Activated CD4-positive, alpha-beta T cell treated with anti-CD3 and anti-CD28 coated beads for 1 hour (primary cell): ENCODE results near the gene ADA.
"Not testable (repeated sequence)": the region's sequence is repeated elsewhere in the genome, so short reads cannot be mapped to it uniquely, and the experiment has no call there.

ENCODE experiments used
- DNase-seq: peaks from one replicate; pipeline ENCODE4 v3.0.0-alpha.2; 2020

The ADA gene

DNA sequence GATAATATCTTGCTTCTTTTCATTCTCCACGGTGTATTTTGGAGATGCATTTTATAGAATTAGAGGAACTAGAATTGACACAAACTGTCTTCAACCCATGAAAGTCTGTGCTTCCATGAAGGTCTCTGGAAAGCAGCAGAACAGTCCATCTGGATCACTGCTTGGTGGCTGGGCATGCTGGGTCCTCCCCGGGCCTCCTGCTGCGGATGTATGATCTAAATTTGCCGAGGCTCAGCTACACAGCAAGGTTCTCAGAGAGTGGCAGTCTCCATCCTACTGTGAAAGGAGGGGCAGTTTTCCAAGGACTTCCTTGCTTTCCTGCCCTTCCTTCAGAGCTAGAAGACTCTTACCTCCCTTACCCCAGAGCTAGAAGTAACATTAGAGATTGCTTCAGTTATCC, 54.0 kb downstream of the ADA start:
- DNase-seq, result no peak

DNA sequence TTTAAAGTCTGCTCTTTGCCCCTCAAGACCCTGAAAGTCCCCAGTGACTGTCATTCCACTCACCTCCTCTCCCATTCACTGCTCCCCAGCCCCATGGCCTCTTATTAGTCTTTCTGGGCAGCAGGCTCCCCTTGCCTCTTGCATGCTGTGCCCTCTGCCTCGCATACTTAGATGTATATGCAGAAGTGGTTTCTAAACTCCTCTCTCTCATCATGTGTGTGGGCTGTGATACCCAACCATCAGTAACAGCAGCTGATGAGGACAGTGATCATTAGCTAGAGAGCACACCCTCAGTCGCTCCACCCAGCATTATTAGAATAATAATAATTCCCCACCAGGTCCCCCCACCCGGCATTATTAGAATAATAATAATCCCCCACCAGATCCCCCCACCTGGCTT, 54.6 kb downstream of the ADA start:
- no peak for DNase-seq

DNA sequence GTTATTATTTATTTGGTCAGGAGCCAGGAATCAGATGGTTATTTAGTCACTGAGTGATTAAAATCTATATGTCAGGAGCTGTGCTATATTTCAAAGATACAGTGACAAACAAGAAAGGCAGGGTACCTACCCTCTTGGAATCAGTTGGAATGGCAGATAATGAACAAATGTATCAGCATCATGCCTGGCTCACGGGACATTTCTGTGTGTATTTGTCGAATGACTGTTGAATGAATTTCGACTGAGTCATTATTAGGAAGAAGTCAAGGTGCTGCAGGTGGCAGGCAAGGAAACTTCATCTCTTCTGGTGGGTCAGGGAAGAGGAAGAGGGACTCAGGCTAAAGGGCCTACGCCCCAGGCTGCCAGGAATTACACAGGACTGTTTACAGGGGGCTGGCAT, 55.5 kb downstream of the ADA start:
- DNase-seq, result no peak

DNA sequence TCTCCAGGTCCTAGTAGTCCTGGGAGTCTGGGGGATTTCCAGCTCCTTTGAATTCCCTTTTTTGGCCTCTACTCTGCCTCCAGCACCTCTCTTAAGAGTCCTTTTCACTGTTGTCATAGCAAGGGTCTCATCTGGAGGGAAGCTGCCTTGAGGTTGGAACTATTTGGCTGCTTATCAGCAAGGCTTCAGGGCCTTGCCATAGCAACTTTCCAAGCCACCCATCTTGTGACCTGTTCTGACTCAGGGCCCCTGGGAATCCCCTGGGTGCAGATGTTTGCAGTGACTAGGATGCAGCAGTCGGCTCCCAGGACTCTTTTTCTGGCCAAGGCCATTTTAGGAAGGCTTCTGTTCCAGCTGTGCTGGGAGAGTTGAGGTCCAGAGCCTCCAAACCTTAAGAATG, 56.8 kb downstream of the ADA start:
- DNase-seq, result no peak

DNA sequence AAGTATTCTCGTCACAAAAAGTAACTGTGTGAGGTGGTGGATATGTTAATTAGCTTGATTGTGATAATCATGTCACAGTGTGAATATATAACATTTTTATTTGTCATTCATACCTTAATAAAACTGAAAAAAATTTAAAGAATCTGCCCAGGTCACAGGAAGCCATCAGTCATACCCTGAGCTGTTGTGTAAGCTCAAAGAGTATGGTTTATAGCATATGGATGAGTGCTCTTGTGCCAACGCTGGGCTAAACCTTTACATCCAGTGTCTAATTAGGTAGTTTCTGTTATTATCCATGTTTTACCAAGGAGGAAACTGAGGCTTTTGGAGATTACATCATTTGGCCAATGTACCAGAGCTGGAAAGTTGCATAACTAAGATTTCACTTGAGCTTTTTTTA, 57.7 kb downstream of the ADA start:
- no peak for DNase-seq

DNA sequence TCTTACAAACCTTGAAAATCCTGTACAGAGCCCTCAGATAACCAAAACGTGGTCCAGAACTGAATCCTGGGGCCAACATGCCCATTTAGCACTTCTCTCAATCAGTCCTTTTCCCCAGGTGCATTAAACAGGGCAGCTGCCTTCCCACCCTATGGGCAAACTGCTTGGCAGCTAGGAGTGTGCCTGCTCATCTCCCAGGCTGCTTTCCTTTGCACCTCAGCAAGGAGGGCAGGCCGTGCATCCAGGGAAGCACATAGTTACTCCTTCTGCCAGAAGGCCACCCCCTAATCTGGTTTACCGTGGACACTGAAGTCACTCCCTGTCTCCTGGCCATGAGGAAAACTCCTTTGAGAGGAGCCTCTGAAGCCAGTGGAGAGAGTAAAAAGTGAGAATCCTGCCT, 59.1 kb downstream of the ADA start:
- no peak for DNase-seq

DNA sequence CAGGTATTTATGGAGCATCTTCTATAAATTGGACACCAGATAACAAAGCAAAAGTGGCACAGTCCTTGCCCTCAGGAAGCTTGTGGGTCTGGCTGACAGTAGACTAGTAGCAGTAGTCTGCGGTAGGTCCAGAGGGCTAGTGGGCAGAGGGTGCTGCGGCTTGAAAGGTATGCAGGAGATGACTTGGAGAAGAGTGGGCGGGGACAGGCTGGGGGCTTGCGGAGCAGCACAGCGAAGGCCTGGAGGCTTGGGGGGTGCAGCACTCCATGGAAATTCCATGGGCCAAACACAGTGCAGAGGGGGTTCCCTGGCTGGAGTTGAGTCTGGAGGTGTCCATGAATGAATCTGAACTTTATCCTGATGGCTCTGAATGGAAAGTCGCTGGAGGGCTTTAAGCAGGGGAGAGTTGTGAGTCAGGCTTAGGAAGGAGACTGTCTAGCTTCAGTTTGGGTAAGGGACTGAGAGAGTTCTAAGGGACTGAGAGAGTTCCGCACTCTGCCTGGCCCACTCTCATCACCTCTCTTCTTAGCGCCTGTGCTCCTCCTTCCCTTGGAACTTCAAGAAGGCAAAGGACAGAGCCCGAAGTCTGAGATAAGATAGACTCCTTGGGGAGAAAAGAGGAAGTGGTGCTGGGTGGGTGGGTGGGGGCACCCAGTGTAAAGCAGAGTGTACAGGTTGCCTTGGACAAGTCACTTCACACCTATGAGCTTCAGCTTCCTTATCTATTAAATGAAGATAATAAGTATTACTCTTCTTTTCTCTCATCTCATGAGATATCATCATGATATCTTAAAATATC, 60.3 kb downstream of the ADA start:
- no peak for DNase-seq

DNA sequence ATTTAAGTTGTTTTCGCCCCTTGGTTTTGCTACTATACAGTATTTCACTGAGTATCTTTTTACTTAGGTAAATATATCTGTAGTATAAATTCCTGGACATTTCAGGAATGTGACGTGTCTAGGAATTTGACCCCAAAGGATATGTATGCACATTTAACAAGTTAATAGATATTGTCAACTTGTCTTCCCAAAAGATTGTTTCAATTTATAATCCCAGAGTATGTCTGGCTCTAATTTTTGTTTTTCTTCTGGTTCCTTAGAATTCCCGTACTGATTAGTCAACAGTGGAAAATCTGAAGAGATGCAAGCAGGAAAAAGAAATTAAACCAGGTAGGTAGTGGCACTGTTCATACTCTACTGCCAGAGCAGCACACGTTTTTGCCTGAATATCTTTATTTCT, 62.0 kb downstream of the ADA start:
- DNase-seq, result no peak

DNA sequence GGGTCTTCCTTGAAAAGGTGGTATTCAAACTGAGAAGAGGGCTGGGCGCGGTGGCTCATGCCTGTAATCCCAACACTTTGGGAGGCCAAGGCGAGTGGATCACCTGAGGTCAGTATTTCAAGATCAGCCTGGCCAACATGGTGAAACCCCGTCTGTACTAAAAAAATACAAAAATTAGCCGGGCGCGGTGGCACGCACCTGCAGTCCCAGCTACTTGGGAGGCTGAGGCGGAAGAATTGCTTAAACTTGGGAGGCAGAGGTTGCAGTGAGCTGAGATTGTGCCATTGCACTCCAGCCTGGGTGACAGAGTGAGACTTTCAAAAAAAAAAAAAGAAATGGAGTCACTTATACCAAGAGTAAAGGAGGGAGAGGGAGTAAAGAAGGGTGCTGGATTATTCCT, 63.2 kb downstream of the ADA start:
- not testable (repeated sequence) for DNase-seq

DNA sequence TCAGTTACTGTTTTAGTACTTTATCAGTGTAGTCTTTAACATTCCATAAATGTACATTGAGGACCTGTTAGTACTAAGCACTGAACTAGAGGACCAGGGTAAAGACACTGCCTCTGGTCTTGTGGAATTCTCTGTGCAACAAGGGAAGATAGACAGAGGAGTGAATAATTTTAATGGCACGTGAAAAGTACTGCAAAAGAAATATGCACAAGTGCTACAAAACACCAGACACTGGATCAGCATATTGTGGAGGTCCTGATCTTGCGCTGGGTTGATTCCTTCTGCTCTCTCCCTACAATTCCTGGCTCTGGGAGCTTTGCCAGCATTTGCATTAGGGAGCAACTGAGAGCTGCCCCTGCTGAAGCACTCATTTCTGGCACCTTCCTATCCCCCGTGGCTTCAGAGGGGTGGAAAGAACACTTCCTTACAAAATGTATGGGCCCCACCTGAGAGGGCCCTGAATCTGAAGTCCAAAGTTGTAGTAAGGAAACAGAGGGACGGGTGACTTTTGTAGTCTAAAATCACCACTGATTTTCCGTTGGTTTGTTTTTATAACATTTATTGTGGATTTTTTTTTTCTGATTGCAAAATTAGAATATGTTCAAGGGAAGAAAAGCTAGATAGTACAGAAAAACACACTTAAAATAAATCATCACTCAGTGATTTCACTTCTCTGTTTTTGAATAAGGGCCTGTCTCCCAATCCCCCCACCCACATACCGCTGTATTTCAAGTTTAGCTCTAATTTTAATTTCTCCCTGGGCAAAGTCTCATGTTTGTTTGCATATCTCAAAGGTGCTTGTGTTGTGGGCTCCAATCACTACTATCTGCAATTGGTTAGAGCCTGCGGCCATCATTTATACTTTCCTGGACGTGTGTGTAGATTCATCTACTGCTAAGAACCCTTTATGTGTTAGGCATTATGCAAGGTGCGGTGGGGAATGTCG, 64.2 kb downstream of the ADA start:
- DNase-seq, result no peak

DNA sequence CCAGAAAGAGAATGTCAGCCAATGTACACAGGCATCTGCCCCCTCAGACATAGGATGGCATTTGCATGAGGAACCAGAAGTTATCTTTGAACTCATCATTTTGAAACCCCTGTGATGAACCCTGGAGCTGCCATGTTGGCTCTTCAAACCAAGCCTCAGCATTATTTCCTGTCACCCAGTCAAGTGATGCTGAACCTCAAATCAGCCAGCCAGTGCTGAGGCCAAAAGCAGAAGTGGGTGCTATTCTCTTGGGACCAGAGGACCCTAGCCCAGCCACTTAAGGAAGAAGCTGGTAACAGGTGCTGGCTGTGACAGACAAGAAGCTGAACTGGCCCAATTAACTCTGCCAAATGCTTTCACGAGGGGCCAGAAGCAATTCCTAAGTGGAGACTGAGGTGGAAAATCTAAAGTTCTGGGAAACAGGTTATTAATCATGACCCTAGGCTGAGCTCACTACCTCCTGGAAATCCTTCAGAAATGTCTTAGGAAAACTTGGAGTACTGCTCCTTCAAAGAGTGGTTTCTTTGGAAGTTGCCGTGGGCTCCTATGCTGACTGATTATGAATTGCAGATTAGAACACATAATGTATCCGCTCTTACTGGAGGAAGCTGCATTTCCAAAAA, 65.1 kb downstream of the ADA start:
- no peak for DNase-seq

DNA sequence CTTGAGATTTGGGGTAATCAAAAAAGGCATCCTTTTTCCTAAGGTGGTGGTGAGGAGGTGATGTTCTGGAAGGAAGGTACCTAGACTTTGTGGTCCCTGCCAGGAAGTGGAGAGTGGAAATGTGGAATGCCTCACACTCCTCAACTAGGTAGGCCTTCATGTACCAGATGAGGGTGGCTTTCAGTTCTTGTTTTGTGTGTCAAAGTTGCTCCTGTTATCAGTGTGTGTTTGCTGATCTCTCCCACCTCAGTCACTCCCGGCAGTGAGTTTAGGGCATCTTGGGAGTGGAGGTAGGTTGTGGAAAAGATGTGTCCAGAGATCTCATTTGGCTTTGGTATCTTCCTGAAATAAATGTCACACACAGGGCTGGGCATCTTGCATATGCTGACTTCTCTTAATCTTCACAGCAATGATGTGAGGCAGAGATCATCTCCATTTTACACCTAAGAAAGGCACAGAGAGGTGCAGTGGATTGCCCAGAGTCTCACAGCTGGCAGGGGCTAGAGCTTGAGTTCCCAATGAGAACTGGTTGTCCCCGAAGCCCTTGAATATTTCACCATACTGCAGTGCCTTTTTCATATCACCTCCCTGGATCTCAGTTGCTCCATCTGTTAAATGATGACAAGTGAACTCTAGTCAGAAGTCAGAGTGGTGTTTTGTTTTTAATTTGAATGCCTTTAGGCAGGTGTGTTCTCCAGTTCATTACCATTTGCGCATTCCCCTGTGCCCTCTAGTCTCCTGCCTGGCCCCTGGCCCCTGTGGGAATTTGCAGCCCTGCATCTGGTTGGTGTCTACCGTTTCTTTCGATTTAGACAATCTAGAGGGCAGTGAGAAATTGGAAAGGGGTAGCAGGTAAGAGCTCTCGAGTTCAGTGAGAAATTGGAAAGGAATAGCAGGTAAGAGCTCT, 66.2 kb downstream of the ADA start:
- no peak for DNase-seq

DNA sequence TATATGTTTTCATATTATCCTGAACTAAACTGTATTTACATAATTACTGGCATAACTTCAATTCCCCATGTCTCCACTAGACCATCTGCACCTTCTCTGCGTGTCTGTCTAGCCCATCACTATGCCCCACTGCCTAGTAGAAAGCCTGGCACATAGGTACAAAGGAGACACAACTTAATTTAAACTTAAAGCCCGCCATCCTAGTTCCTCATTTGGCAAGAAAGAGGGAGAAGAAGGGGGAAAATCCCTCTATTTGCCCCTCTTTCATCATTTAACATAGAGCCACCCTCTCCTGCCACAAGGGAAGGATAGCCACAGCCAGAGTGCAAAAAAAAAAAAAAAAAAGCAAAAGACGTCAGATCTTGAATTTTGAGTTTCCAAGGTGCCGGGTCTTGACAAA, 67.3 kb downstream of the ADA start:
- no peak for DNase-seq

DNA sequence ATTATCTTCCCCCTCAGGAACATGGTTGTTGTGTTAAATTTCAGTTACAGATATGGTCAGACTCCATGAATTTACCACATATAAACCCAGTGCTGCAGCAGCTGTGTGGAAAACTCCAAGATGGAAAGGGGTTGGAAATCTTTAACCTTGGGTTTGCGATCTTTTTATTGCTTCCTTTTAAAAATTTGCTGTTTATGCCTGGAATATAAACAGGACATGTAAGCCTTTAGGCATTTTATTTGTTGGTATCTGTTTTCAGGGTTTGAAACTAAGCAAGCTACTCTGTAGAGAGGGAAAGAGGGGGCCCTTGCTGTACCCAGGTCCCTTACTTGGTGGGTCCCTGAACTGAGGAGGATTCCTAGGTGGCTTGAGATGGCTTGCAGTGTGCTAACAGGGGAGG, 68.3 kb downstream of the ADA start:
- no peak for DNase-seq

DNA sequence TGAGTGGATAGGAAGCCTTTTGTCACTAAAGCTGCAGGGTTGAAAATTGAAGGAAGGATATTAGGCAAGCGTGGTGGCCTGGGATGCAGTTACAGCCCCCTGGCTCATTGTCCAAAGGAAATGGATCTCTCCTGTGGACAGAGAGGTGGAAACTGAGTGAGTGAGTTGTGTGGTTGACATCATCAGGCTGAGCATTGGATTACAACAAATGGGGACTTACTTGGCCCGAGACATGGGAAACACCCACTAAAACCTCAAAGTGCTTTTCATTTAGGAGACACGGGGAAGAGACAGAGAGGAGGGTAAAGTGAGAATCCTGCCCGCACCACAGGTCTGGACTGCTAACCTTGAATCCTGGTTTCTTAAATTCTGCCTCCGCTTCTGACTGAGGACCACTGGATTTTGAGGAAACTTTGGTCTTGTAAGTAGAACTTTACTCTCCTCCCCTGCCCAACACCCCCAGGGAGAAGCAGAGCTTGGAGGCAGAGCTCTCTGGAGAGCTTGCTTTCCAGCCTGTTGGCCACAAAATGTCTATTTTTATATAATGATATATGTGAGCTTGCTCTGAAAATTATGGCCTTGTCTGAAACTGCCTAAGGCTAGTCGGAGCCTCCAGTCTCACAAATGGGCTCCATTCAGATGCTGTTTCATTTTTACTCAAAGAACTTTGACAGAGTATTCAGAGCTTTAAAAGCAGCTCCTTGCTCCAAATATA, 69.0 kb downstream of the ADA start, which contains the start of gene PKIG:
TSS of gene PKIG (plus strand) at position 269 of the 715 bp plus-strand sequence. CDS start 31,978 bp downstream, outside the sequence.
- no peak for DNase-seq

DNA sequence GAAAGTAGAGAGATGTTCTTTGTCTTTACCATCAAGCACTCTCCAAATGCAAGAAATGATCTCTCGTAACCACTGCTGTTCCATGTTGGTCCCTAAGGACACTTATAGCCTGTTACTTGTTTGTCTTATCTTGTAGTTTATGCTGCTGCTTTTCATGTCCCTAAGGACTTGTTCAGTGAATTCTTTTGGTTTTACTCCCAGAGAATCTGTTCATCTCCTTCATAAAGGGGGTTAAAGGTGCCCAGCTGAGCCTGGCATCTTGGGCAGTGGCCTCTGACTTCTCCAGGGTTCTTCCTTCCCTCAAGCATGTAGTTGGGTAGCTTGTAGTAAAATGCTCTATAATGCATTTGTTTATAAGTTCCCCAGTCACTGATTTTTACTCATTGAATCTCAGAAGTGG, 70.0 kb downstream of the ADA start:
- no peak for DNase-seq

DNA sequence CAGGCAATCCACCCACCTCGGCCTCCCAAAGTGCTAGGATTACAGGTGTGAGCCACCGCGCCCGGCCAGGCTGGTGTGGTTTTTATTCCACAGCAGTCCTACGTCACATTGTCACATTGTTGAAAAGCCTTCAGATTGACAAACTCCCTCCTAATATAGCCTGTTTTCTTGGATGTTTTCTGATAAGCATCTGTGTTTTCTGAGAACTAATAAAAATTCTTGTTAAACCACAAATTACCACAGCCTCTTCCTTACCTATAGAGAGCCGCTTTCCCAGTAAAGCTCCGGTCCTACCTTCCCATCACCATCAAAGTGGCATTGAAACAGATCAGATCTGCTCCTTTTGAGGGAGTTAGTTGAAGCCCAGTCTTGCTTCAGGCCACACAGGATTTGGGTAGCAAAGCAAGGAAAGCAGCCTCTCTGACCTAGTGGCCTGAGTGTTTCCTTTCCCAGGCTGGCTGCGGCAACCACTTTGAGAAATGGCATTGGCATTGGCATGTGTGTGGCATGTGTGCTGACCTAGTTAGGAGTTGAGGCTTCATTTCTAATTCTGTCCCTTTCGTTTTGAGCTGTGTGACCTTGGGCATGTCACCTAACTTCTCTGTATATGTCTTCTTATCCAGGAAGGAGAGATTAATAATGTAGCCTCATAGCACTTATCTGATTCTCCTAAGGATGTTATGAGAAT, 70.8 kb downstream of the ADA start:
- no peak for DNase-seq

DNA sequence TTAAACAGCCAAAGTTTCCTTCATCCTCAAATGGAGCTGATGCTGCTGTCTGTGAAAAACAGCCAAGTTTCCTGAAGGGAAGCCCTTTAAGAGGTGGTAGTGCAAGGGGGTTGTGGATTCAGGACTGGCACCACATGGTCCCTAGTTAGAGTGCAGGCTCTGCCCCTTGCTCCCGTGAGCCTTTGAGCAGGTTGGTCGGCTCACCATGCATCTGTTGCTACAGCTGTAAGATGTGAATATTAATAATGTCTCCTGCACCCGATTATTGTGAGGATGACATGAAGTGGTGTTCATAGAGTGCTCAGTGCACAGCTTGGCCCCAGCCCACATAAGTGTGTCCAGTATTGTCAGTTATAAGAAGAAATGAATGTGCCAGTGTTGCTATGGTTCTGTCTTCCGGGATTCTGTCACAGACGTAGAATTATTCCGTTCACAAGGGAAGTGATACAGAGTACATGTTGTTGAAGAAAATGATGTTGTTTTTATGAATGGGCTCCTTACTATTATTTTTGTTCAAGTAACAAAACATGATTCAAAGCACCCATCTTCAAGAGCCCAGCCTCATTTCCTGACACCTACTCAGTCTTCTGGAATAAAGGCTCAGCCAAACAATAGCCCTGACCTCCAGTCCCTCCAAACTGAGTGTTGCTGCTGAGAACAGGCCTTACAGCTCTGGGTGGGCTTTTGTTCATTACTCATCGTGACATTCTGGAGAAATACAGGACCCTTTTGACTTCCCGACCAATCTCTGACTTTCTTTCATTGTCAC, 72.0 kb downstream of the ADA start:
- no peak for DNase-seq

DNA sequence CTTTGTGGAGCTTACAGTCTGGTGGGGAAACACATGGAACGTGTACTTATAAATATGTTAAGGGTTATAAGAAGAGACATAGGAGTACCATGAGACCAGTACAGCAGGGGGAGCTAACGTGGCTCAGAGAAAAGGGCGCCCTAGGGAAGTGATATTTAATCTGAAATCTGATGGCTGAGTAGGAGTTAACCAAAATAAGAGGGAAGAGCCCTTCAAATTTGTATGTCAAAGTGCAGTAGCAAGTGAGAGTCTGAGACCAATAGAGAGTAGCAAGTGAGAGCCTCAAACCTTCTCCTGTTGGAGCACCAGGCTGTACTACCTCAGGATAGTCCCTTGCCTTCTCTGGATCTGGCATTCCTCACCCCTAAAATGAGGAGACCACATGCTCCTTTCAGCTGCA, 75.2 kb downstream of the ADA start:
- DNase-seq, result no peak

DNA sequence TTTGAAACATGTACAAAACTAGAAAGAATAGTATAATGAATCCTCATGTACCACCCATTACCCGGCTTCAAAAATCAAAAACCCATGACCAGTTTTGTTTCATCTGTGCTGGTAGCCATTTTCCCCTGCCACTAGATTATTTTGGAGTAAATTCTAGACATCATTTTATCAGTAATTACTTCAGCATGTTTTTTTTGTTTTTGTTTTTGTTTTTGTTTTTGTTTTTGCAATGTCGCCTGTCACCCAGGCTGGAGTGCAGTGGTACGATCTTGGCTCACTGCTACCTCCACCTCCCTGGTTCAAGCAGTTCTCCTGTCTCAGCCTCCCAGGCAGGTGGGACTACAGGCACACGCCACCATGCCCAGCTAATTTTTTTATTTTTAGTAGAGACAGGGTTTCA, 77.1 kb downstream of the ADA start:
- no peak for DNase-seq
